Left lung (tissue), 10 donors: ENCODE measurements around the gene PMPCA. TPM values are rescaled to one million over a fixed set of nuclear protein-coding genes. Genes with fewer than 3 reads are reported as not detected.

ENCODE experiments used
- ATAC-seq: fragments of 200-7000 bp; cut with Tn5 transposase; one replicate; pipeline ENCODE4 v1.9.1; 2020; ENCODE audit warnings: moderate library complexity
- DNase-seq, 4 donors: peaks; one replicate each; pipeline ENCODE4 v3.0.0-alpha.2; 2013 to 2020
- H3K27ac ChIP-seq, 2 donors: fragments of 200-600 bp; sonication (generic) in 1 of 2; one replicate each; pipeline versions ENCODE4 v1.5.0 to v1.8.0; 2020 to 2021
- H3K27me3 ChIP-seq, 2 donors: fragments of 200-600 bp; sonication (generic) in 1 of 2; one replicate each; pipeline versions ENCODE4 v1.5.0 to v1.8.0; 2020 to 2021
- H3K36me3 ChIP-seq, 2 donors: fragments of 200-600 bp; sonication (generic) in 1 of 2; one replicate each; pipeline versions ENCODE4 v1.5.0 to v1.8.0; 2020 to 2021
- H3K4me1 ChIP-seq, 2 donors: fragments of 200-600 bp; one replicate each; pipeline ENCODE4 v1.8.0; 2021
- H3K4me3 ChIP-seq, 2 donors: fragments of 200-600 bp; sonication (generic) in 1 of 2; one replicate each; pipeline versions ENCODE4 v1.5.0 to v1.8.0; 2020 to 2021; ENCODE audit warnings: mild to moderate bottlenecking in 1 of 2
- H3K9me3 ChIP-seq, 2 donors: fragments of 200-600 bp; sonication (generic) in 1 of 2; one replicate each; pipeline versions ENCODE4 v1.5.0 to v1.8.0; 2020 to 2021
- intact Hi-C, 2 donors: fragments of 100-400 bp; cut with DNase I; formaldehyde crosslinking; loops; one replicate each; pipeline versions ENCODE4 v1.11.2 to v1.14.2; 2022
- polyA plus RNA-seq, 6 donors: library from polyadenylated mRNA; unstranded; fragments of 120-200 nt; gene quantifications; one replicate each; pipeline ENCODE4 v1.2.1, GENCODE V29; 2013; ENCODE audit not compliant: insufficient read length in 6 of 6
- total RNA-seq, 2 donors: library from RNA; stranded (reverse); fragmentation: NEBNext Ultra II Directional; extraction: Animal tissue kit (Norgen Biotek cat#: 25700); gene quantifications; one replicate each; pipeline ENCODE4 v1.2.1, GENCODE V29; 2021
- TF ChIP-seq, protein P1 (sequence below), 2 donors: fragments of 200-600 bp; sonication (generic) in 1 of 2; IDR thresholded peaks; one replicate each; pipeline versions ENCODE4 v1.5.0 to v1.8.0; 2021; ENCODE audit warnings: antibody characterized with exemption in 2 of 2
- donor health status: DM: no; HTN: yes; CAD: no.
- donor health status: DM: no; HTN: no; CAD: no.

PMPCA gene
- total and polyA plus RNA-seq, 8 donors = 44.7 to 59.5 (median 53.1) TPM

DNA sequence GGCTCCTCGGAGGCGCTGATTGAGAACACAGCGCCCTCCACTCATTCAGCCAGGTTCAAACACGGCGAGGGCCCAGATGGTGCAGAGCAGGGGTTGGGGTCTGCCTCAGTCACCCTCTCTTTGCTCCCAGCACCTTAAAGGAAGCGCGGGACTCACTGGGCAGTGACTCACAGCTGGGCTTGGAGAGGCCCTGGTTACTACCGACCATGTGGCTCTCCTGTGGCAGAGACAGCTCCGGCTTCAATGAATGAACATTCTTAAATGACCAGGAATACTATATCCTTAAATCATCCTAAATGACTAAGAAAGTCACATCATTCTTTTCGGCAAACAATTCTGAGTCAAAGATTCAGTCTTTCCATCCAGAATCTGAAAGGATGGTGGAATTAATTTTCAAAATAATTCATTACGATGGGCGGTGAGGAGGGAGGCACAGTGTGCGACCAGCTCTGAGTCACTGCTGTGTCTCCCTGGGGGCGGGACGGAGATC is 30.8 kb downstream of the PMPCA start:
- intact Hi-C loops = no loop called here
- ATAC-seq = no peak

GRCh38 chr9:136441681-136442245 is 31.3 kb downstream of the PMPCA start:
- Histone ChIP-seq H3K27ac (no peak overlapping the region), H3K9me3 (no peaks in the 10 kb centered on the region), H3K27me3 (peaks cover 0 to 11% of the 10 kb centered on the region in 2 donors), H3K4me3 (no peak overlapping the region), H3K4me1 (peaks cover 13 to 35% of the 10 kb centered on the region in 2 donors), H3K36me3 (peaks cover 0 to 67% of the 10 kb centered on the region in 2 donors)
- no peak for ATAC-seq
- DNase-seq = no peak
- intact Hi-C loops = no loop called here
- TF ChIP-seq, protein P1, sequence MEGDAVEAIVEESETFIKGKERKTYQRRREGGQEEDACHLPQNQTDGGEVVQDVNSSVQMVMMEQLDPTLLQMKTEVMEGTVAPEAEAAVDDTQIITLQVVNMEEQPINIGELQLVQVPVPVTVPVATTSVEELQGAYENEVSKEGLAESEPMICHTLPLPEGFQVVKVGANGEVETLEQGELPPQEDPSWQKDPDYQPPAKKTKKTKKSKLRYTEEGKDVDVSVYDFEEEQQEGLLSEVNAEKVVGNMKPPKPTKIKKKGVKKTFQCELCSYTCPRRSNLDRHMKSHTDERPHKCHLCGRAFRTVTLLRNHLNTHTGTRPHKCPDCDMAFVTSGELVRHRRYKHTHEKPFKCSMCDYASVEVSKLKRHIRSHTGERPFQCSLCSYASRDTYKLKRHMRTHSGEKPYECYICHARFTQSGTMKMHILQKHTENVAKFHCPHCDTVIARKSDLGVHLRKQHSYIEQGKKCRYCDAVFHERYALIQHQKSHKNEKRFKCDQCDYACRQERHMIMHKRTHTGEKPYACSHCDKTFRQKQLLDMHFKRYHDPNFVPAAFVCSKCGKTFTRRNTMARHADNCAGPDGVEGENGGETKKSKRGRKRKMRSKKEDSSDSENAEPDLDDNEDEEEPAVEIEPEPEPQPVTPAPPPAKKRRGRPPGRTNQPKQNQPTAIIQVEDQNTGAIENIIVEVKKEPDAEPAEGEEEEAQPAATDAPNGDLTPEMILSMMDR (IDR thresholded peaks at IDR 0.05) = no peak

More for the DNA sequence above, 30.8 kb downstream of the PMPCA start:
- no peak overlapping the region for H3K4me3 ChIP-seq
- H3K4me1 ChIP-seq = peaks cover 13 to 39% of the 10 kb centered on the region in 2 donors
- peaks cover 0 to 11% of the 10 kb centered on the region in 2 donors for H3K27me3 ChIP-seq
- peaks cover 0 to 62% of the 10 kb centered on the region in 2 donors for H3K36me3 ChIP-seq
- TF ChIP-seq, protein P1 (IDR thresholded peaks at IDR 0.05) = no peak
- H3K27ac ChIP-seq = no peak overlapping the region
- no peaks in the 10 kb centered on the region for H3K9me3 ChIP-seq
- no peak for DNase-seq

- Histone ChIP-seq H3K27me3 (peaks cover 0 to 11% of the 10 kb centered on the region in 2 donors), H3K27ac (no peak overlapping the region), H3K4me3 (no peak overlapping the region), H3K4me1 (peaks cover 10 to 30% of the 10 kb centered on the region in 2 donors), H3K9me3 (no peaks in the 10 kb centered on the region), H3K36me3 (peaks cover 0 to 72% of the 10 kb centered on the region in 2 donors)
- TF ChIP-seq, protein P1 (IDR thresholded peaks at IDR 0.05) = no peak
- DNase-seq (no peak), ATAC-seq (no peak)
- intact Hi-C loops = no loop called here
Observed at GRCh38 chr9:136442265-136442664, 31.8 kb downstream of the PMPCA start.

DNA sequence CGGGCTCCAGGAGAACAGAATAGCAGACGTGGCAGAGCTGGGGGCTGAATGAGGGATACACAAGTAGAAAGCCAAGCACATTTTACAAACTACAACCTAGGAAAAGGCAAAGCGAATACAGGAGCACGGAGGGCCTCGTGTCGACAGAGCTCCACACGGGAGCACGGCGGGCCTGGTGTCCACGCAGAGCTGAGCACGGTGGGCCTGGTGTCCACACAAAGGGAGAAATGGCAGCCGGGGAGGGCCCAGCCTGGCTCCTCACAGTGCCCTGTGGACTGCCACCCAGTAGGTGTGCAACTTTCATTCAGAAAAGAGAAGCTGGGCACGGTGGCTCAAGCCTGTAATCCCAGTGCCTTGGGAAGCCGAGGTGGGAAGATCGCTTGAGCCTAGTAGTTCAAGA is 32.6 kb downstream of the PMPCA start:
- no peak for ATAC-seq
- intact Hi-C loops = no loop called here
- DNase-seq = no peak
- Histone ChIP-seq H3K27ac (no peak overlapping the region), H3K4me3 (no peak overlapping the region), H3K27me3 (peaks cover 0 to 11% of the 10 kb centered on the region in 2 donors), H3K36me3 (peaks cover 0 to 81% of the 10 kb centered on the region in 2 donors), H3K9me3 (no peaks in the 10 kb centered on the region), H3K4me1 (peaks cover 2 to 22% of the 10 kb centered on the region in 2 donors)
- TF ChIP-seq, protein P1 (IDR thresholded peaks at IDR 0.05) = no peak

- H3K9me3 ChIP-seq = no peaks in the 10 kb centered on the region
- H3K4me3 ChIP-seq = no peak overlapping the region
- peaks cover 0 to 5% of the 10 kb centered on the region in 2 donors for H3K27me3 ChIP-seq
- intact Hi-C loops = no loop called here
- DNase-seq = no peak
- TF ChIP-seq, protein P1 (IDR thresholded peaks at IDR 0.05) = no peak
- H3K36me3 ChIP-seq = peaks cover 0 to 83% of the 10 kb centered on the region in 2 donors
- H3K27ac ChIP-seq = no peak overlapping the region
- H3K4me1 ChIP-seq = peaks cover 0 to 16% of the 10 kb centered on the region in 2 donors
- ATAC-seq = no peak
Observed at GRCh38 chr9:136443687-136444086, 33.2 kb downstream of the PMPCA start.
